GM12878 (cell line): ENCODE data around the gene CDC42BPB.

Experiments
- CEBPB ChIP-seq, 2 experiments: fragments of 150-350 bp in 1 of 2; IDR thresholded peaks; 2 replicates each; pipeline ENCODE4 v1.6.1; 2012 to 2014; ENCODE audit warnings: low read depth in 2 of 2, low read length in 2 of 2, borderline replicate concordance in 1 of 2, inconsistent platforms in 1 of 2
- CHD2 ChIP-seq: IDR thresholded peaks from 2 replicates; pipeline ENCODE4 v1.6.1; 2011; ENCODE audit warnings: low read depth, low read length, improper control_type of control experiment, borderline replicate concordance
- EP300 ChIP-seq, 2 experiments: fragments of 150-350 bp in 1 of 2; IDR thresholded peaks; 2 replicates each; pipeline ENCODE4 v1.6.1; 2011 to 2012; ENCODE audit warnings: low read depth in 2 of 2, low read length in 2 of 2, borderline replicate concordance in 1 of 2, improper control_type of control experiment in 1 of 2, inconsistent platforms in 1 of 2; ENCODE audit not compliant: control insufficient read depth in 1 of 2
- EZH2 ChIP-seq: IDR thresholded peaks from 2 replicates; pipeline ENCODE4 v1.6.1; 2012; ENCODE audit warnings: low read depth, mild to moderate bottlenecking, control low read depth, inconsistent platforms, low read length, borderline replicate concordance; ENCODE audit not compliant: control insufficient read depth
- NR2F1 ChIP-seq: fragments of 450-650 bp; conservative IDR thresholded peaks from 2 replicates; pipeline ENCODE4 v1.6.1; 2017; ENCODE audit warnings: mild to moderate bottlenecking
- POLR2A ChIP-seq: IDR thresholded peaks from 2 replicates; pipeline ENCODE4 v1.6.1; 2011; ENCODE audit warnings: low read depth, mild to moderate bottlenecking, low read length
- RFX5 ChIP-seq: IDR thresholded peaks from 2 replicates; pipeline ENCODE4 v1.6.1; 2011; ENCODE audit warnings: low read depth, low read length, improper control_type of control experiment
- RUNX3 ChIP-seq: IDR thresholded peaks from 2 replicates; pipeline ENCODE4 v1.6.1; 2012; ENCODE audit warnings: low read length, inconsistent platforms
- SUPT20H ChIP-seq: IDR thresholded peaks from 2 replicates; pipeline ENCODE4 v1.6.1; 2011; ENCODE audit warnings: low read depth, mild to moderate bottlenecking, low read length, moderate library complexity, borderline replicate concordance; ENCODE audit not compliant: control insufficient read depth
- TAF1 ChIP-seq: IDR thresholded peaks from 2 replicates; pipeline ENCODE4 v1.6.1; 2011; ENCODE audit warnings: mild to moderate bottlenecking, low read depth, low read length, borderline replicate concordance
- TBL1XR1 ChIP-seq: IDR thresholded peaks from 2 replicates; pipeline ENCODE4 v1.6.1; 2012; ENCODE audit warnings: low read depth, low read length, improper control_type of control experiment
- ZBTB40 ChIP-seq: fragments of 450-650 bp; IDR thresholded peaks from 2 replicates; pipeline ENCODE4 v1.6.1; 2016; ENCODE audit warnings: mild to moderate bottlenecking, moderate library complexity, borderline replicate concordance
- ZZZ3 ChIP-seq: IDR thresholded peaks from 2 replicates; pipeline ENCODE4 v1.6.1; 2011; ENCODE audit warnings: low read depth; ENCODE audit not compliant: control insufficient read depth, insufficient read length
- TF ChIP-seq, protein P1 (sequence below), 3 experiments: IDR thresholded peaks in 2 of 3; conservative IDR thresholded peaks in 1 of 3; 2 replicates each; pipeline ENCODE4 v1.5.1; 2011; ENCODE audit warnings: low read depth in 3 of 3, low read length in 3 of 3, mild to moderate bottlenecking in 3 of 3, control low read depth in 2 of 3, moderate library complexity in 2 of 3, inconsistent platforms in 1 of 3, mixed read lengths in 1 of 3; ENCODE audit not compliant: control insufficient read depth in 2 of 3, insufficient read depth in 1 of 3; ENCODE audit errors: extremely low read depth in 1 of 3

DNA sequence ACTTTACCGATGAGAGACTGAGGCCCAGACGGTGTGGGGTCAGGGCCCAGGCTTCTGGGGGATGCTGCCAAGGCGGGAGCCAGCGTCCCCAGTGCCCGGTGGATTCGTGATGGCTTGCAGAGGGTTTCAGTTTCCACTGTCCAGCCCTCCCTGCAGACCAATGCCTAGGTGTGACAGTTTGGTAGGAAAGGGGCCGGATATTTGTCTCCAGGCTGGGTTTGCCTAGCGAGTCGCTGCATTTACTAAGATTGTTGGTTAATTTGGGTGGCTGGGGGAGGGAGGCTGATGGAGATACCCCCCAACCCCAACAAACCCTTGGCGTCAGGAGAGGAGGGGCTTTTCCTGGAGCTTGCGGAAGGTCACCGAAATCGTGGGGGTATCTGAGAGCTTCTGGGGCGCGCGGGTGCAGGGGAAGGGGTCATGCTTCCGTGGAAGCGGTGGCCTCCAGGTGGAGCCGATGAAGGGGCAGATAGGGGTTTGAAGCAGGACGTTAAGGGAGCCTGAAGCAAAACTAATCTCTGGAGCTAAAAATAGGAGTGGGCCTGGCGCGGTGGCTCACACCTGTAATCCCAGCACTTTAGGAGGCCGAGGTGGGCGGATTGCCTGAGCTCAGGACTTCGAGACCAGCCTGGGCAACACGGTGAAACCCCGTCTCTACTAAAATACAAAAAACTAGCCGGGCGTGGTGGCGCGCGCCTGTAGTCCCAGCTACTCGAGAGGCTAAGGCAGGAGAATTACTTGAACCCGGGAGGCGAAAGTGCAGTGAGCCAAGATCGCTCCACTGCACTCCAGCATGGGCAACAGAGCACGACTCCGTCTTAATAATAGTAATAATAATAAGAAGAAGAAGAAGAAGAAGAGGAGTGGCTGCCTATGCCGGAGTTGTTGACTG lies 1.1 kb upstream of the CDC42BPB start:
- TF ChIP-seq TAF1 (no peak), RUNX3 (no peak), NR2F1 (no peak), POLR2A (no peak), EZH2 (no peak), EP300 (IDR thresholded peaks at IDR 0.05; ENCODE audit: borderline replicate concordance in 1 of 2, control insufficient read depth in 1 of 2, low read depth in 2 of 2, low read length in 2 of 2) (no peak), TBL1XR1 (no peak), ZBTB40 (no peak), SUPT20H (no peak), RFX5 (no peak), CEBPB (IDR thresholded peaks at IDR 0.05; ENCODE audit: borderline replicate concordance in 1 of 2, low read depth in 2 of 2, low read length in 2 of 2) (no peak), CHD2 (no peak), ZZZ3 (no peak)
- TF ChIP-seq, protein P1, sequence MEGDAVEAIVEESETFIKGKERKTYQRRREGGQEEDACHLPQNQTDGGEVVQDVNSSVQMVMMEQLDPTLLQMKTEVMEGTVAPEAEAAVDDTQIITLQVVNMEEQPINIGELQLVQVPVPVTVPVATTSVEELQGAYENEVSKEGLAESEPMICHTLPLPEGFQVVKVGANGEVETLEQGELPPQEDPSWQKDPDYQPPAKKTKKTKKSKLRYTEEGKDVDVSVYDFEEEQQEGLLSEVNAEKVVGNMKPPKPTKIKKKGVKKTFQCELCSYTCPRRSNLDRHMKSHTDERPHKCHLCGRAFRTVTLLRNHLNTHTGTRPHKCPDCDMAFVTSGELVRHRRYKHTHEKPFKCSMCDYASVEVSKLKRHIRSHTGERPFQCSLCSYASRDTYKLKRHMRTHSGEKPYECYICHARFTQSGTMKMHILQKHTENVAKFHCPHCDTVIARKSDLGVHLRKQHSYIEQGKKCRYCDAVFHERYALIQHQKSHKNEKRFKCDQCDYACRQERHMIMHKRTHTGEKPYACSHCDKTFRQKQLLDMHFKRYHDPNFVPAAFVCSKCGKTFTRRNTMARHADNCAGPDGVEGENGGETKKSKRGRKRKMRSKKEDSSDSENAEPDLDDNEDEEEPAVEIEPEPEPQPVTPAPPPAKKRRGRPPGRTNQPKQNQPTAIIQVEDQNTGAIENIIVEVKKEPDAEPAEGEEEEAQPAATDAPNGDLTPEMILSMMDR (IDR thresholded peaks at IDR 0.05 in 2 of 3, conservative IDR thresholded peaks at IDR 0.05 in 1 of 3; ENCODE audit: control insufficient read depth in 2 of 3, extremely low read depth in 1 of 3, insufficient read depth in 1 of 3, low read depth in 3 of 3, low read length in 3 of 3) = no peak
